HEK293 (cell line): ENCODE measurements around the gene ZNF524.
A peak's percentile ranks its signal among the peaks of the same experiment; 100 is the strongest.

ENCODE experiments used
- CTCF ChIA-PET: fragments of 350-600 bp; formaldehyde crosslinking; extraction: SDS; loops from one replicate; lab custom pipeline; 2021; ENCODE audit warnings: antibody characterized with exemption; lab: Yijun Ruan, JAX
- POLR2A ChIA-PET: fragments of 300-600 bp; formaldehyde crosslinking; extraction: SDS; loops from one replicate; lab custom pipeline; 2020; ENCODE audit warnings: antibody characterized with exemption, inconsistent platforms; lab: Yijun Ruan, JAX
- H3K27ac ChIP-seq: fragments of 200-500 bp; sonication (Bioruptor generic); 2 replicates; pipeline ENCODE4 v1.5.1; 2014; ENCODE audit warnings: low read depth, low read length, control low read depth, inconsistent platforms; ENCODE audit errors: extremely low read depth
- H3K36me3 ChIP-seq, 2 experiments: fragments of 200-500 bp in 1 of 2; sonication (Bioruptor generic) in 1 of 2; 1 replicate in 1 of 2; 2 replicates in 1 of 2; pipeline ENCODE4 v1.5.1; 2014 to 2017; ENCODE audit warnings: inconsistent platforms in 2 of 2, low read length in 2 of 2; ENCODE audit not compliant: control insufficient read depth in 2 of 2, insufficient read depth in 1 of 2
- H3K4me1 ChIP-seq: fragments of 200-500 bp; sonication (Bioruptor generic); 2 replicates; pipeline ENCODE4 v1.5.1; 2014; ENCODE audit warnings: mild to moderate bottlenecking, low read length, inconsistent platforms; ENCODE audit not compliant: control insufficient read depth, insufficient read depth
- H3K4me3 ChIP-seq: 2 replicates; pipeline ENCODE4 v1.5.1; 2011; ENCODE audit warnings: low read depth, mild to moderate bottlenecking, control low read depth, low read length, moderate library complexity
- H3K9me3 ChIP-seq: fragments of 200-500 bp; sonication (Bioruptor generic); 2 replicates; pipeline ENCODE4 v1.5.1; 2014; ENCODE audit warnings: low read depth, low read length, inconsistent platforms; ENCODE audit not compliant: control insufficient read depth, insufficient read depth
- BCL11B ChIP-seq: fragments of 450-650 bp; formaldehyde crosslinking; IDR thresholded peaks from 2 replicates; pipeline ENCODE4 v1.5.1; 2016; ENCODE audit warnings: low read depth, missing biosample characterization, missing genetic modification characterization
- GLIS2 ChIP-seq: fragments of 450-650 bp; formaldehyde crosslinking; IDR thresholded peaks from 2 replicates; pipeline ENCODE4 v1.5.1; 2016; ENCODE audit warnings: missing biosample characterization, missing genetic modification characterization
- YY2 ChIP-seq: fragments of 450-650 bp; formaldehyde crosslinking; IDR thresholded peaks from 2 replicates; pipeline ENCODE4 v1.5.1; 2016; ENCODE audit warnings: missing biosample characterization, missing genetic modification characterization
- ZBTB17 ChIP-seq: fragments of 450-650 bp; formaldehyde crosslinking; IDR thresholded peaks from 2 replicates; pipeline ENCODE4 v1.5.1; 2016; ENCODE audit warnings: missing biosample characterization, missing genetic modification characterization
- ZBTB20 ChIP-seq: fragments of 450-650 bp; formaldehyde crosslinking; IDR thresholded peaks from 2 replicates; pipeline ENCODE4 v1.5.1; 2016; ENCODE audit warnings: missing biosample characterization, missing genetic modification characterization
- ZNF114 ChIP-seq: fragments of 450-650 bp; formaldehyde crosslinking; IDR thresholded peaks from 2 replicates; pipeline ENCODE4 v1.5.0; 2017; ENCODE audit warnings: missing biosample characterization, missing genetic modification characterization
- ZNF146 ChIP-seq: fragments of 450-650 bp; formaldehyde crosslinking; IDR thresholded peaks from 2 replicates; pipeline ENCODE4 v1.5.1; 2016; ENCODE audit warnings: missing biosample characterization, missing genetic modification characterization
- ZNF19 ChIP-seq: fragments of 450-650 bp; formaldehyde crosslinking; IDR thresholded peaks from 2 replicates; pipeline ENCODE4; 2016; ENCODE audit warnings: missing biosample characterization, missing genetic modification characterization, low read depth
- ZNF202 ChIP-seq: fragments of 450-650 bp; formaldehyde crosslinking; IDR thresholded peaks from 2 replicates; pipeline ENCODE4 v1.5.1; 2016; ENCODE audit warnings: missing biosample characterization, missing genetic modification characterization, borderline replicate concordance
- ZNF214 ChIP-seq: fragments of 450-650 bp; formaldehyde crosslinking; IDR thresholded peaks from 2 replicates; pipeline ENCODE4 v1.5.1; 2017; ENCODE audit warnings: missing biosample characterization, mild to moderate bottlenecking, missing genetic modification characterization, borderline replicate concordance
- ZNF23 ChIP-seq: fragments of 450-650 bp; formaldehyde crosslinking; IDR thresholded peaks from 2 replicates; pipeline ENCODE4 v1.5.1; 2016; ENCODE audit warnings: missing biosample characterization, missing genetic modification characterization, borderline replicate concordance
- ZNF354C ChIP-seq: fragments of 450-650 bp; formaldehyde crosslinking; IDR thresholded peaks from 2 replicates; pipeline ENCODE4 v1.5.1; 2016; ENCODE audit warnings: missing biosample characterization, missing genetic modification characterization, low read depth, borderline replicate concordance
- ZNF394 ChIP-seq: fragments of 450-650 bp; formaldehyde crosslinking; IDR thresholded peaks from 2 replicates; pipeline ENCODE4 v1.5.1; 2016; ENCODE audit warnings: missing biosample characterization, missing genetic modification characterization, mild to moderate bottlenecking, moderate library complexity, borderline replicate concordance
- ZNF514 ChIP-seq: fragments of 450-650 bp; formaldehyde crosslinking; IDR thresholded peaks from 2 replicates; pipeline ENCODE4 v1.5.1; 2016; ENCODE audit warnings: missing biosample characterization, missing genetic modification characterization
- ZNF623 ChIP-seq: fragments of 450-650 bp; formaldehyde crosslinking; IDR thresholded peaks from 2 replicates; pipeline ENCODE4 v1.5.1; 2016; ENCODE audit warnings: missing biosample characterization, missing genetic modification characterization
- ZNF629 ChIP-seq: fragments of 450-650 bp; formaldehyde crosslinking; IDR thresholded peaks from 2 replicates; pipeline ENCODE4 v1.5.1; 2017; ENCODE audit warnings: missing biosample characterization, missing genetic modification characterization
- ZNF707 ChIP-seq: fragments of 450-650 bp; formaldehyde crosslinking; IDR thresholded peaks from 2 replicates; pipeline ENCODE4 v1.5.1; 2016; ENCODE audit warnings: missing biosample characterization, missing genetic modification characterization
- TF ChIP-seq, protein P1 (sequence below): sonication (generic); formaldehyde crosslinking; IDR thresholded peaks from 2 replicates; pipeline ENCODE4 v1.8.1; 2022; ENCODE audit warnings: mild to moderate bottlenecking, moderate library complexity, missing genetic modification reagents
- TF ChIP-seq, protein P2 (sequence below): fragments of 450-650 bp; formaldehyde crosslinking; IDR thresholded peaks from 2 replicates; pipeline ENCODE4 v1.5.1; 2016; ENCODE audit warnings: missing biosample characterization, missing genetic modification characterization
- TF ChIP-seq, protein P3 (sequence below): fragments of 450-650 bp; formaldehyde crosslinking; IDR thresholded peaks from 2 replicates; pipeline ENCODE4 v1.5.1; 2016; ENCODE audit warnings: missing biosample characterization, missing genetic modification characterization

ZNF524 gene

DNA sequence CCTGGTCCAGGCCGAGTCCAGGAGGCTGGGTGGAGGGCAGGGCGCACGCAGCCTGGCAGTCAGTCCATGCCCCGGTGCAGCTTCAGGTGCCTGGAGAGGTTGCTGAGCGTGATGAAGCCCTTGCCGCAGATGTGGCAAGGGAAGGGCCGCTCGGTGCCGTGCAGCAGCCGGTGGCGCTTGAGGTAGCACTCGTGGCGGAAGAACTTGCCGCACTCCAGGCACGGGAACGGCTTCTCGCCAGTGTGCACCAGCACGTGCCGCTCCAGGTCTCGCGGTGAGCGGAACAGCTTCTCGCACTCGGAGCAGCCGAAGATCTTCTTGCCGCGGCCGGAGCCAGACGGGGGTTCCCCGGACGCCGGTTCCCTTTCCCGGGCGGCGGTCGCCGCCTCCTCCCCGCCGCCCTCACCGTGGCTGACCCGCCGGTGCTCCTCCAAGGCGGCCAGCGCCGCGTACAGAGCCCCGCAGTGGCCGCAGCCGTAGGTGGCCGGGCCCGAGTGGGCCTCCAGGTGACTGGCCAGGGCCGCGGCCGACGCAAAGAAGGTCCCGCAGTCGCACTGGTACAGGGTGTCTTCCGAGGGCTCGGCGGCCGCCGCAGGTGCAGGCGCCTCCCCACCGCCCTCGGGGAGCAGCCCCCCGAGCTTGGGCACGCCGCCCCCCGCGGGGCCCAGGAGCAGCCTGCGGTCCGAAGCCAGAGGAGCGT is 7.5 kb upstream of the ZNF524 start:
- H3K4me3 ChIP-seq = no peak overlapping the region
- no peak for TF ChIP-seq ZNF19 (tag by site-specific recombination)
- no peak for TF ChIP-seq ZNF114
- no peak for TF ChIP-seq ZNF394 (tag by site-specific recombination)
- no peak for TF ChIP-seq ZNF707 (tag by site-specific recombination)
- TF ChIP-seq ZNF354C (tag by site-specific recombination) = no peak
- TF ChIP-seq, protein P1, sequence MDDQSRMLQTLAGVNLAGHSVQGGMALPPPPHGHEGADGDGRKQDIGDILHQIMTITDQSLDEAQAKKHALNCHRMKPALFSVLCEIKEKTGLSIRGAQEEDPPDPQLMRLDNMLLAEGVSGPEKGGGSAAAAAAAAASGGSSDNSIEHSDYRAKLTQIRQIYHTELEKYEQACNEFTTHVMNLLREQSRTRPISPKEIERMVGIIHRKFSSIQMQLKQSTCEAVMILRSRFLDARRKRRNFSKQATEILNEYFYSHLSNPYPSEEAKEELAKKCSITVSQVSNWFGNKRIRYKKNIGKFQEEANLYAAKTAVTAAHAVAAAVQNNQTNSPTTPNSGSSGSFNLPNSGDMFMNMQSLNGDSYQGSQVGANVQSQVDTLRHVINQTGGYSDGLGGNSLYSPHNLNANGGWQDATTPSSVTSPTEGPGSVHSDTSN = no peak
- TF ChIP-seq GLIS2 (tag by site-specific recombination) = no peak
- TF ChIP-seq ZNF514 (tag by site-specific recombination) = no peak
- TF ChIP-seq, protein P2, sequence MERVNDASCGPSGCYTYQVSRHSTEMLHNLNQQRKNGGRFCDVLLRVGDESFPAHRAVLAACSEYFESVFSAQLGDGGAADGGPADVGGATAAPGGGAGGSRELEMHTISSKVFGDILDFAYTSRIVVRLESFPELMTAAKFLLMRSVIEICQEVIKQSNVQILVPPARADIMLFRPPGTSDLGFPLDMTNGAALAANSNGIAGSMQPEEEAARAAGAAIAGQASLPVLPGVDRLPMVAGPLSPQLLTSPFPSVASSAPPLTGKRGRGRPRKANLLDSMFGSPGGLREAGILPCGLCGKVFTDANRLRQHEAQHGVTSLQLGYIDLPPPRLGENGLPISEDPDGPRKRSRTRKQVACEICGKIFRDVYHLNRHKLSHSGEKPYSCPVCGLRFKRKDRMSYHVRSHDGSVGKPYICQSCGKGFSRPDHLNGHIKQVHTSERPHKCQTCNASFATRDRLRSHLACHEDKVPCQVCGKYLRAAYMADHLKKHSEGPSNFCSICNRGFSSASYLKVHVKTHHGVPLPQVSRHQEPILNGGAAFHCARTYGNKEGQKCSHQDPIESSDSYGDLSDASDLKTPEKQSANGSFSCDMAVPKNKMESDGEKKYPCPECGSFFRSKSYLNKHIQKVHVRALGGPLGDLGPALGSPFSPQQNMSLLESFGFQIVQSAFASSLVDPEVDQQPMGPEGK (tag by site-specific recombination) = no peak
- TF ChIP-seq ZNF214 = no peak
- peaks cover 14 to 36% of the 10 kb centered on the region in 2 experiments for H3K36me3 ChIP-seq
- H3K9me3 ChIP-seq = no peaks in the 10 kb centered on the region
- no peaks in the 10 kb centered on the region; the same call in 1 of the 2 replicates for H3K4me1 ChIP-seq
- CTCF ChIA-PET = no interaction called here
- no peak overlapping the region for H3K27ac ChIP-seq
- POLR2A ChIA-PET = interaction anchor here (0.6 kb wide), 1 partner anchor 116 kb away, joined by 4 read pairs; no protein-coding TSS in a partner anchor

DNA sequence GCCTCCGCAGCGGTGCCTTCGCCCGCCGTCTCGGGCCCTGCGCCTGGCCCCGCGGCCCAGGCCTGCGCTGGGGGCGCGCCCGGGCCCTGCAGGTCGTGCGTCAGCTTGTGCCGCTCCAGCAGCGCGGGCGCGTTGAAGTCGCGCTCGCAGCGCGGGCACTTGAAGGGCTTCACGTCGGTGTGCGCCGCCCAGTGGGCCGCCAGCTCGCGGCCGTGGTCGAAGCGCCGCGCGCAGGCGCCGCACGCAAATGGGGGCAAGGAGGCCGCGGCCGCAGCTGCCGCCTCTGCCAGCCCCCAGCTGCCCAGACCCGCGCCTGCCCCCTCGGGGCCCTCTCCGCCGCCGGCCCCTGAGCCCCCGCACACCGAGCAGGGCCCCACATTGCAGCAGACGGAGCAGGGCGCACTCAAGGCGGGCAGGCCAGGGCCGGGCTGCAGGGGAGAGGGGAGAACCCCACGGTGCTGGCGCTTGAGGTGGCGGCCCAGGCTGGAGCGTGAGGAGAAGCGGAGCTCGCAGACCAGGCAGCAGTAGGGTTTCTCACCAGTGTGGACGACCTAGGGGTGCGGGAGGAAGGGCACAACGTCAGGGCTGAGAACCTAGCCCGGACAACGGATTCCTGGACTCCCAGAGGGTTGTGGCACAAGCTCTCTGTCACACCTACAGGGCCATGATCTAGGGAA is 6.9 kb upstream of the ZNF524 start:
- no peak for TF ChIP-seq ZNF202 (tag by site-specific recombination)
- no peak for TF ChIP-seq ZNF629 (tag by site-specific recombination)
- TF ChIP-seq ZNF146 (tag by site-specific recombination) = no peak
- TF ChIP-seq YY2 (tag by site-specific recombination) = no peak
- Histone ChIP-seq H3K9me3 (no peaks in the 10 kb centered on the region), H3K27ac (no peak overlapping the region), H3K36me3 (peaks cover 14 to 36% of the 10 kb centered on the region in 2 experiments), H3K4me3 (no peak overlapping the region), H3K4me1 (no peaks in the 10 kb centered on the region; the same call in 1 of the 2 replicates)
- CTCF ChIA-PET = interaction anchor here (0.5 to 0.7 kb wide), 2 partner anchors 13 to 80 kb away, joined by 3 read pairs; partner anchors contain the start of gene ZNF579
- POLR2A ChIA-PET = no interaction called here

DNA sequence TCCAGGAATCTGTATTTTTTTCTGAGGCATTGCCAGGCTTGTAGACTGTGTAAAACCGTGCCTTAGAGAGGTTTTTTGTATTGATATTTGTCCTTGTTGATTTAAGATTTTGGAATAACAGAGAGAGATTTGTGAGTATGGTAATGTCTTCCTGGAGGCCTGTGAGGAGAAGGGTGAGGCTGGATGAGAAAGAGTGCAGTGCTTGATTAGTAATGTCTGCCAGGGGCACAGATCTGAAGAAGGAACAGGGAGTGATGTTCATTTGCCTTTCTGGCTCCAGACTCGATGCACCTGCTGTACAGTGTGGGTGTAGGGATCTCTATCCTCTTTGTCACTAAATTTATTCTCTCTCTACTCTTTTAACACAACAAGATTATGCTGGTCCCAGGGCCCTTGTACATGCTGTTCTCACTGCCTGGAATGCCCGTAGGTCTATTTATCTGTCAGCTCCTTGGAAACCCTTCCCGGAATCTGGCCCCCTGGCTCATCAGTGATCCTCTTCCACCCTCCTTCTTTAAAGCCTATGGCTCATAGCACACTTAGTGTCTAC is 5.0 kb upstream of the ZNF524 start:
- Histone ChIP-seq H3K4me3 (no peak overlapping the region), H3K9me3 (no peaks in the 10 kb centered on the region), H3K27ac (no peak overlapping the region), H3K36me3 (peaks cover 14 to 36% of the 10 kb centered on the region in 2 experiments), H3K4me1 (no peaks in the 10 kb centered on the region)
- TF ChIP-seq ZNF23 (tag by site-specific recombination) (peak; percentile 97), ZNF623 (tag by site-specific recombination) (0 out of 2 replicates have a peak, but pooled peaks have one; percentile 20), ZBTB20 (tag by site-specific recombination) (peak; percentile 57), BCL11B (no peak), ZBTB17 (peak; percentile 91)
- TF ChIP-seq, protein P3, sequence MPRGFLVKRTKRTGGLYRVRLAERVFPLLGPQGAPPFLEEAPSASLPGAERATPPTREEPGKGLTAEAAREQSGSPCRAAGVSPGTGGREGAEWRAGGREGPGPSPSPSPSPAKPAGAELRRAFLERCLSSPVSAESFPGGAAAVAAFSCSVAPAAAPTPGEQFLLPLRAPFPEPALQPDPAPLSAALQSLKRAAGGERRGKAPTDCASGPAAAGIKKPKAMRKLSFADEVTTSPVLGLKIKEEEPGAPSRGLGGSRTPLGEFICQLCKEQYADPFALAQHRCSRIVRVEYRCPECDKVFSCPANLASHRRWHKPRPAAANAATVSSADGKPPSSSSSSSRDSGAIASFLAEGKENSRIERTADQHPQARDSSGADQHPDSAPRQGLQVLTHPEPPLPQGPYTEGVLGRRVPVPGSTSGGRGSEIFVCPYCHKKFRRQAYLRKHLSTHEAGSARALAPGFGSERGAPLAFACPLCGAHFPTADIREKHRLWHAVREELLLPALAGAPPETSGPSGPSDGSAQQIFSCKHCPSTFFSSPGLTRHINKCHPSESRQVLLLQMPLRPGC = no peak
- ChIA-PET CTCF (interaction anchor here (0.5 to 2.1 kb wide), 5 partner anchors 79 to 751 kb away, joined by 3 to 8 read pairs (median 3); no protein-coding TSS in a partner anchor), POLR2A (no interaction called here)
